GM19099 (cell line): Measurements from ENCODE around the gene FOXN1.

Experiments
- POLR2A ChIP-seq: IDR thresholded peaks from 3 replicates; pipeline ENCODE4 v1.6.1; 2011; ENCODE audit warnings: low read depth; ENCODE audit not compliant: insufficient read length; ENCODE audit errors: extremely low read depth

Gene FOXN1

GRCh38 chr17:28527181-28527681 lies 21.1 kb downstream of the FOXN1 start:
- TF ChIP-seq POLR2A: no peak

- TF ChIP-seq POLR2A: no peak
Observed at GRCh38 chr17:28527859-28528258, 21.7 kb downstream of the FOXN1 start.

GRCh38 chr17:28528327-28529012 lies 22.3 kb downstream of the FOXN1 start:
- no peak for TF ChIP-seq POLR2A

GRCh38 chr17:28529013-28529400 lies 22.9 kb downstream of the FOXN1 start:
- TF ChIP-seq POLR2A: no peak

- no peak for TF ChIP-seq POLR2A
Observed at GRCh38 chr17:28530250-28530649, 24.1 kb downstream of the FOXN1 start.

GRCh38 chr17:28530926-28531325 lies 24.8 kb downstream of the FOXN1 start:
- TF ChIP-seq POLR2A: no peak

GRCh38 chr17:28532050-28532960 lies 26.2 kb downstream of the FOXN1 start:
- no peak for TF ChIP-seq POLR2A

GRCh38 chr17:28533091-28533807 lies 27.1 kb downstream of the FOXN1 start:
- no peak for TF ChIP-seq POLR2A

GRCh38 chr17:28534740-28535375 lies 28.7 kb downstream of the FOXN1 start:
- TF ChIP-seq POLR2A: no peak

- TF ChIP-seq POLR2A: no peak
Observed at GRCh38 chr17:28536532-28537218, 30.5 kb downstream of the FOXN1 start.

GRCh38 chr17:28537219-28537610 lies 31.1 kb downstream of the FOXN1 start:
- no peak for TF ChIP-seq POLR2A

- no peak for TF ChIP-seq POLR2A
Observed at GRCh38 chr17:28538296-28538895, 32.2 kb downstream of the FOXN1 start.

- TF ChIP-seq POLR2A: no peak
Observed at GRCh38 chr17:28540231-28540630, 34.1 kb downstream of the FOXN1 start.

GRCh38 chr17:28541439-28541838 lies 35.3 kb downstream of the FOXN1 start:
- no peak for TF ChIP-seq POLR2A
